A549 (cell line): ENCODE measurements around the gene UNC119B.

ENCODE experiments used
- CBX8 ChIP-seq: fragments of 200-600 bp; sonication (generic); IDR thresholded peaks from 2 replicates; pipeline ENCODE4 v1.6.1; 2016
- JUN ChIP-seq, 2 experiments: fragments of >200 bp; sonication (Bioruptor Twin); formaldehyde crosslinking; IDR thresholded peaks; 2 replicates in 1 of 2; 3 replicates in 1 of 2; pipeline ENCODE4 v1.6.1; 2016 to 2017
- RAD21 ChIP-seq, 2 experiments: fragments of >200 bp in 1 of 2; sonication (Bioruptor Twin) in 1 of 2; formaldehyde crosslinking in 1 of 2; IDR thresholded peaks in 1 of 2; conservative IDR thresholded peaks in 1 of 2; 2 replicates in 1 of 2; 3 replicates in 1 of 2; pipeline ENCODE4 v1.6.1; 2012 to 2018; ENCODE audit warnings: inconsistent platforms in 1 of 2

- TF ChIP-seq JUN (IDR thresholded peaks at IDR 0.05) (no peak), CBX8 (no peak), RAD21 (conservative IDR thresholded peaks at IDR 0.05 in 1 of 2, IDR thresholded peaks at IDR 0.05 in 1 of 2) (no peak)
Observed at GRCh38 chr12:120749256-120749655, 39.0 kb downstream of the UNC119B start.
